ENCODE measurements around the gene PWWP2B.

GRCh38 chr10:132459301-132460003 is 62.5 kb downstream of the PWWP2B start:
- no peak for TF ChIP-seq POLR2A (IDR thresholded peaks at IDR 0.05)
- no peak for TF ChIP-seq CTCF (IDR thresholded peaks at IDR 0.05)
- no peak for TF ChIP-seq EP300 (IDR thresholded peaks at IDR 0.05)

Data from sigmoid colon (tissue), 4 donors.